Measurements from ENCODE around the gene COX19.

The COX19 gene

GRCh38 chr7:982511-983003, 7.2 kb upstream of the COX19 start:
- H3K27ac ChIP-seq = peak overlapping the region; percentile 5; the same call in 1 of the 2 replicates
- TF ChIP-seq ZFX (IDR thresholded peaks at IDR 0.05) = no peak
- TF ChIP-seq, protein P1, sequence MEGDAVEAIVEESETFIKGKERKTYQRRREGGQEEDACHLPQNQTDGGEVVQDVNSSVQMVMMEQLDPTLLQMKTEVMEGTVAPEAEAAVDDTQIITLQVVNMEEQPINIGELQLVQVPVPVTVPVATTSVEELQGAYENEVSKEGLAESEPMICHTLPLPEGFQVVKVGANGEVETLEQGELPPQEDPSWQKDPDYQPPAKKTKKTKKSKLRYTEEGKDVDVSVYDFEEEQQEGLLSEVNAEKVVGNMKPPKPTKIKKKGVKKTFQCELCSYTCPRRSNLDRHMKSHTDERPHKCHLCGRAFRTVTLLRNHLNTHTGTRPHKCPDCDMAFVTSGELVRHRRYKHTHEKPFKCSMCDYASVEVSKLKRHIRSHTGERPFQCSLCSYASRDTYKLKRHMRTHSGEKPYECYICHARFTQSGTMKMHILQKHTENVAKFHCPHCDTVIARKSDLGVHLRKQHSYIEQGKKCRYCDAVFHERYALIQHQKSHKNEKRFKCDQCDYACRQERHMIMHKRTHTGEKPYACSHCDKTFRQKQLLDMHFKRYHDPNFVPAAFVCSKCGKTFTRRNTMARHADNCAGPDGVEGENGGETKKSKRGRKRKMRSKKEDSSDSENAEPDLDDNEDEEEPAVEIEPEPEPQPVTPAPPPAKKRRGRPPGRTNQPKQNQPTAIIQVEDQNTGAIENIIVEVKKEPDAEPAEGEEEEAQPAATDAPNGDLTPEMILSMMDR (conservative IDR thresholded peaks at IDR 0.05) = no peak

GRCh38 chr7:981793-982510, 6.6 kb upstream of the COX19 start:
- H3K27ac ChIP-seq = peak overlapping the region; percentile 5; the same call in 1 of the 2 replicates
- TF ChIP-seq, protein P1 (conservative IDR thresholded peaks at IDR 0.05) = no peak
- no peak for TF ChIP-seq ZFX (IDR thresholded peaks at IDR 0.05)

DNA sequence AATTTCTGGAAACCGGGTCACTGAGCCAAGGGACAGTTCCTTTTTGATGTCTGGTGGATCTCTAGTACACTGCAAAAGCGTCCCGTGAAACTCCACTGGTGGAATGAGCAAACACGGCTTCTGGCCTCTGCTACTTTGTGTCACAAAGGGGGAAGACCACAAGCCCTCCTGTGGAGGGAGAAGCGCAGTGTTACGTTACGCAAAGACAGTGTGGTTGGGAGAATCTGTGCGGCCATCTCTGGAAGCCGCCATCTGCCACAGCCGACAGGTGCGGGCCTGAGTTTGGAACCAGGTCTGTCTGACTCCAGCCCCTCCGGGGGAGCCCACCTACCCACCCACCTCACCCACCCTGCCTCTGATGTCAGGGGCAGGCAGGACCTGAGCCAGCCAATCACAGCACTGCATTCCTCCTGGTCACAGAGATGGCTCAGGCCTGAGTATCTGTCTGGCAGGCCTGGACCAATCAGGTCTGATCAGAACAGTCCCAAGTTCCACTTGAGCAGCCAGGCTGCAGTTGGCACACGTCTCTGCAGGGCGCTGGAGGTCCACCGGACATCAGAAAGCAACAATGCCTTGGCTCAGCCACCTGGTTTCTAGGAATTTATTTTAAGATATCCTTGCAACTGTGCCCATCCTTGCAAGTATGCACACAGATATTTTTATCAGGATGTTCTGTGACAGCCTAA, 4.7 kb upstream of the COX19 start:
- TF ChIP-seq, protein P1 (conservative IDR thresholded peaks at IDR 0.05) = no peak
- TF ChIP-seq ZFX (IDR thresholded peaks at IDR 0.05) = no peak
- no peak overlapping the region for H3K27ac ChIP-seq

DNA sequence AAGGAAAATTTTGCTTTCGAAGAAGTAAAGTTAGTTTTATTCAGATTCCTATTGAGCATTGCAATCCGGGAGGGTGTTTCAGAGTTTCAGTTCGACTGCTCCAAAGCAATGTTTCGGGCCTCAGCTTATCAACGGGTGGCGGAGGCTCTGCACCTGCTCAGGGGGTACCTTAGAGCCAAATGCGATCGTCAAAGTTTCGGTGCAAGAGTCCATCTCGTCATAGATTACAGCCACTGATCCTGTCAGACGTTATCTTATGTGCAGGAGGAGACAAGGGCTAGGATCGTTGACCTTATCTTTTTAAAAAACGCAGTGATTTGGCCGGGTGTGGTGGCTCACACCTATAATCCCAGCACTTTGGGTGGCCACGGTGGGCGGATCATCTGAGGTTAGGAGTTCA, 3.8 kb upstream of the COX19 start:
- no peak overlapping the region for H3K27ac ChIP-seq
- TF ChIP-seq, protein P1 (conservative IDR thresholded peaks at IDR 0.05) = no peak
- TF ChIP-seq ZFX (IDR thresholded peaks at IDR 0.05) = no peak

DNA sequence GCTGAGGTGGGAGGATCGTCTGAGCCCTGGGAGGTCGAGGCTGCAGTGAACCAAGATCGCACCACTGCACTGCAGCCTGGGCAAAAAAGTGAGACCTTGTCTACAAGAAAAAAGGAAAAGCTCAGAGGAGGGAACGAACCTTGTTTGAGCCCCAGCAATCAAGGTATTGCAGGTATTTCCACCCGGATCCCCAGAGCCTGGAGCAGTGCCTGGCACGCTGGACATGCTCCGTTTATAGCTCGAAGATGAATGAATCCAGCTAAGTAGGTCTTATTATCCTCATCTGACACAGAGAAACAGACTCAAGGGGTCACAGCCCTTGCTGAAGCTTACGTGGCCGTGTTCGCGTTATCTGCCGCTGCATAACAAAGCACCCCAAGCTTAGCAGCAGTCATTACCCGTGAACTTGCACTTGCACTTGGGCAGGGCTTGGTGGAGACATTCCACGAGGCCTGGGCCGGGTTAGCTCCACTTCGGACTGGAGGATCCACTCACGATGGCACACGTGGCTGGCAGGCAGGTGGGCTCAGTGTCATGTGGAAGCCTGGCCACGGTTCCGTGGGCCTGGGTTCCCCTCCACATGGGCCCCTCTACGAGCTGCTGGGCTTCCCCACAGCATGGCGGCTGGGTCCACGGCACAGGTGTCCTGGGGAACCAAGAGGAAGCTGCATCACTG, 3.2 kb upstream of the COX19 start:
- no peak overlapping the region for H3K27ac ChIP-seq
- TF ChIP-seq, protein P1 (conservative IDR thresholded peaks at IDR 0.05) = no peak
- no peak for TF ChIP-seq ZFX (IDR thresholded peaks at IDR 0.05)

GRCh38 chr7:978049-978346, 2.6 kb upstream of the COX19 start:
- no peak overlapping the region for H3K27ac ChIP-seq
- TF ChIP-seq ZFX (IDR thresholded peaks at IDR 0.05) = no peak
- TF ChIP-seq, protein P1 (conservative IDR thresholded peaks at IDR 0.05) = no peak

Data from C4-2B (cell line).